K562 (cell line): Measurements from ENCODE around the gene ATXN1. TPM values are rescaled to one million over a fixed set of nuclear protein-coding genes. Genes with fewer than 3 reads are reported as not detected.

Experiments used
- ARID3A ChIP-seq: IDR thresholded peaks from 2 replicates; pipeline ENCODE4 v1.6.1; 2012; ENCODE audit warnings: low read depth, low read length, improper control_type of control experiment, borderline replicate concordance
- ARID3B ChIP-seq: fragments of 250-450 bp; sonication (Bioruptor Pico); IDR thresholded peaks from 2 replicates; pipeline ENCODE4 v1.4.0; 2020; ENCODE audit warnings: borderline replicate concordance
- CREM ChIP-seq: IDR thresholded peaks from 2 replicates; pipeline ENCODE4 v1.6.1; 2014; ENCODE audit warnings: antibody characterized with exemption, low read depth
- DNMT1 ChIP-seq: fragments of 450-650 bp; IDR thresholded peaks from 2 replicates; pipeline ENCODE4 v1.6.1; 2016; ENCODE audit warnings: antibody characterized with exemption, mild to moderate bottlenecking
- HDAC8 ChIP-seq: fragments of 450-650 bp; IDR thresholded peaks from 2 replicates; pipeline ENCODE4 v1.6.1; 2016; ENCODE audit warnings: mild to moderate bottlenecking, missing genetic modification characterization, moderate library complexity, missing compliant biosample characterization
- JUNB ChIP-seq: fragments of 450-650 bp; formaldehyde crosslinking; conservative IDR thresholded peaks from 2 replicates; pipeline ENCODE4 v1.4.0; 2020; ENCODE audit warnings: mild to moderate bottlenecking
- NCOA4 ChIP-seq: fragments of 450-650 bp; IDR thresholded peaks from 2 replicates; pipeline ENCODE4 v1.6.1; 2018; ENCODE audit warnings: mild to moderate bottlenecking; ENCODE audit not compliant: partially characterized antibody
- PCBP1 ChIP-seq: fragments of 200-400 bp; formaldehyde crosslinking; IDR thresholded peaks from 2 replicates; pipeline ENCODE4 v1.6.1; 2018; ENCODE audit warnings: mild to moderate bottlenecking, low read depth, low read length; ENCODE audit not compliant: poor library complexity, severe bottlenecking
- SMARCE1 ChIP-seq: fragments of 450-650 bp; IDR thresholded peaks from 2 replicates; pipeline ENCODE4 v1.7.1; 2016; ENCODE audit warnings: mild to moderate bottlenecking
- THRAP3 ChIP-seq: fragments of 450-650 bp; IDR thresholded peaks from 2 replicates; pipeline ENCODE4 v1.6.1; 2016; ENCODE audit warnings: mild to moderate bottlenecking, inconsistent platforms, borderline replicate concordance
- TRIM28 ChIP-seq: fragments of 450-650 bp; IDR thresholded peaks from 2 replicates; pipeline ENCODE4 v1.6.1; 2017
- ZNF174 ChIP-seq: fragments of 250-450 bp; sonication (Bioruptor Pico); IDR thresholded peaks from 2 replicates; pipeline ENCODE4 v1.4.0; 2020; ENCODE audit warnings: mild to moderate bottlenecking
- ZNF280B ChIP-seq: fragments of 250-450 bp; sonication (Bioruptor Pico); IDR thresholded peaks from 2 replicates; pipeline ENCODE4 v1.5.1; 2021; ENCODE audit warnings: mild to moderate bottlenecking
- ZNF740 ChIP-seq, 3 experiments: fragments of 200-800 bp in 1 of 3; sonication (Bioruptor generic) in 1 of 3; sonication (generic) in 1 of 3; formaldehyde crosslinking in 1 of 3; IDR thresholded peaks; 2 replicates each; pipeline versions ENCODE4 v1.6.1 to v1.8.0; 2016 to 2022; ENCODE audit warnings: mild to moderate bottlenecking in 2 of 3, missing compliant biosample characterization in 2 of 3, missing genetic modification characterization in 2 of 3, missing genetic modification reagents in 1 of 3
- polyA plus RNA-seq, 8 experiments: library from polyadenylated mRNA; depleted of rRNA in 4 of 8; stranded (reverse) in 5 of 8; unstranded in 3 of 8; fragments of >200 nt; fragmentation: Nextera tagmentation in 2 of 8; fragmentation: Illumina TruSeq in 1 of 8; extraction: Ambion mirVana in 2 of 8; extraction: Trizol in 1 of 8; gene quantifications; 2 replicates each; pipeline versions ENCODE4 v1.2.1 to v1.2.3, GENCODE V29; 2011 to 2014; ENCODE audit warnings: inconsistent platforms in 1 of 8, missing spikeins in 1 of 8
- total RNA-seq, 7 experiments: library from RNA; depleted of rRNA in 6 of 7; stranded (reverse); fragments of >200 nt in 6 of 7; fragmentation: Illumina TruSeq in 2 of 7; extraction: Trizol in 2 of 7; gene quantifications; 2 replicates each; pipeline versions ENCODE4 v1.2.1 to v1.2.3, GENCODE V29; 2011 to 2021; ENCODE audit warnings: low replicate concordance in 1 of 7
- TF ChIP-seq, protein P1 (sequence below): sonication (generic); formaldehyde crosslinking; IDR thresholded peaks from 2 replicates; pipeline ENCODE4 v1.8.0; 2023; ENCODE audit warnings: mild to moderate bottlenecking, missing genetic modification reagents

The ATXN1 gene
- total and polyA plus RNA-seq, 9 of the 15 experiments (the other 6 are each of a cell fraction or from before 2014, with no cell fraction given) = under 0.01 to 1.2 (median 0.58) TPM

- no peak for TF ChIP-seq DNMT1
- TF ChIP-seq SMARCE1 = peak; percentile 75
- peak; percentile 68 for TF ChIP-seq JUNB (CRISPR knock-in tag)
- no peak for TF ChIP-seq THRAP3
- TF ChIP-seq CREM = peak; percentile 60
- TF ChIP-seq ZNF174 (CRISPR knock-in tag) = no peak
- TF ChIP-seq, protein P1, sequence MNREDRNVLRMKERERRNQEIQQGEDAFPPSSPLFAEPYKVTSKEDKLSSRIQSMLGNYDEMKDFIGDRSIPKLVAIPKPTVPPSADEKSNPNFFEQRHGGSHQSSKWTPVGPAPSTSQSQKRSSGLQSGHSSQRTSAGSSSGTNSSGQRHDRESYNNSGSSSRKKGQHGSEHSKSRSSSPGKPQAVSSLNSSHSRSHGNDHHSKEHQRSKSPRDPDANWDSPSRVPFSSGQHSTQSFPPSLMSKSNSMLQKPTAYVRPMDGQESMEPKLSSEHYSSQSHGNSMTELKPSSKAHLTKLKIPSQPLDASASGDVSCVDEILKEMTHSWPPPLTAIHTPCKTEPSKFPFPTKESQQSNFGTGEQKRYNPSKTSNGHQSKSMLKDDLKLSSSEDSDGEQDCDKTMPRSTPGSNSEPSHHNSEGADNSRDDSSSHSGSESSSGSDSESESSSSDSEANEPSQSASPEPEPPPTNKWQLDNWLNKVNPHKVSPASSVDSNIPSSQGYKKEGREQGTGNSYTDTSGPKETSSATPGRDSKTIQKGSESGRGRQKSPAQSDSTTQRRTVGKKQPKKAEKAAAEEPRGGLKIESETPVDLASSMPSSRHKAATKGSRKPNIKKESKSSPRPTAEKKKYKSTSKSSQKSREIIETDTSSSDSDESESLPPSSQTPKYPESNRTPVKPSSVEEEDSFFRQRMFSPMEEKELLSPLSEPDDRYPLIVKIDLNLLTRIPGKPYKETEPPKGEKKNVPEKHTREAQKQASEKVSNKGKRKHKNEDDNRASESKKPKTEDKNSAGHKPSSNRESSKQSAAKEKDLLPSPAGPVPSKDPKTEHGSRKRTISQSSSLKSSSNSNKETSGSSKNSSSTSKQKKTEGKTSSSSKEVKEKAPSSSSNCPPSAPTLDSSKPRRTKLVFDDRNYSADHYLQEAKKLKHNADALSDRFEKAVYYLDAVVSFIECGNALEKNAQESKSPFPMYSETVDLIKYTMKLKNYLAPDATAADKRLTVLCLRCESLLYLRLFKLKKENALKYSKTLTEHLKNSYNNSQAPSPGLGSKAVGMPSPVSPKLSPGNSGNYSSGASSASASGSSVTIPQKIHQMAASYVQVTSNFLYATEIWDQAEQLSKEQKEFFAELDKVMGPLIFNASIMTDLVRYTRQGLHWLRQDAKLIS (CRISPR knock-in tag) = 0 out of 2 replicates have a peak, but pooled peaks have one; percentile 39
- TF ChIP-seq ARID3B (CRISPR knock-in tag) = no peak
- no peak for TF ChIP-seq TRIM28
- no peak for TF ChIP-seq ZNF280B (CRISPR knock-in tag)
- no peak for TF ChIP-seq HDAC8
- TF ChIP-seq ZNF740 (CRISPR knock-in tag; IDR thresholded peaks at IDR 0.05) = no peak
- TF ChIP-seq ZNF740 (tag; IDR thresholded peaks at IDR 0.05) = 0 out of 4 replicates have a peak, but pooled peaks of 1 of the 2 experiments have one; percentile 35
- no peak for TF ChIP-seq PCBP1
- TF ChIP-seq NCOA4 = no peak
- peak; percentile 33; the same call in 1 of the 2 replicates for TF ChIP-seq ARID3A
These were observed 483.9 kb downstream of the ATXN1 start (continued) for GRCh38 chr6:16277101-16277981.
